ENCODE results near the gene SIRT4. TPM values are rescaled to one million over a fixed set of nuclear protein-coding genes. Genes with fewer than 3 reads are reported as not detected.
A peak's percentile ranks its signal among the peaks of the same experiment; 100 is the strongest.

SIRT4 gene
- total RNA-seq, 1 experiment from 2014 or later, result 2.8 TPM

DNA sequence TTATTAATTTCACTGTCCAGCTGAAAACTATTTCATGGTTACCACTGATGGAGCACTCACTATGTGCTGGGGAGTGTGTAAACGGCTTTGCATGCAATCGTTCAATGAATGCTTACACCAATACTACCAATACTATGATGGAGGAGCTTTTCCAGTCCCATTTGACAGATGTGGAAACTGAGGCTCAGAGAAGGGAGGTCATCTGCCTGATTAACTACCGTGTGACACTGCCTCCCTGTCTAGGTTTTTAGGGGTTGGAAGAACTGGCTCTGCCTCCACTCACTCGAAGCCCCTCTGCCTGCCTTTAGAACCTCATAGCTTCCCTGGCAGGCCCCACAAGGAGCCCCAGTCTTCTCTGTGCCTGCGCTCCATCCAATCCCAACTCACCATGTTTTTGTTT lies 55.0 kb downstream of the SIRT4 start (continued):
- TF ChIP-seq, protein P1, sequence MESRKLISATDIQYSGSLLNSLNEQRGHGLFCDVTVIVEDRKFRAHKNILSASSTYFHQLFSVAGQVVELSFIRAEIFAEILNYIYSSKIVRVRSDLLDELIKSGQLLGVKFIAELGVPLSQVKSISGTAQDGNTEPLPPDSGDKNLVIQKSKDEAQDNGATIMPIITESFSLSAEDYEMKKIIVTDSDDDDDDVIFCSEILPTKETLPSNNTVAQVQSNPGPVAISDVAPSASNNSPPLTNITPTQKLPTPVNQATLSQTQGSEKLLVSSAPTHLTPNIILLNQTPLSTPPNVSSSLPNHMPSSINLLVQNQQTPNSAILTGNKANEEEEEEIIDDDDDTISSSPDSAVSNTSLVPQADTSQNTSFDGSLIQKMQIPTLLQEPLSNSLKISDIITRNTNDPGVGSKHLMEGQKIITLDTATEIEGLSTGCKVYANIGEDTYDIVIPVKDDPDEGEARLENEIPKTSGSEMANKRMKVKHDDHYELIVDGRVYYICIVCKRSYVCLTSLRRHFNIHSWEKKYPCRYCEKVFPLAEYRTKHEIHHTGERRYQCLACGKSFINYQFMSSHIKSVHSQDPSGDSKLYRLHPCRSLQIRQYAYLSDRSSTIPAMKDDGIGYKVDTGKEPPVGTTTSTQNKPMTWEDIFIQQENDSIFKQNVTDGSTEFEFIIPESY (IDR thresholded peaks at IDR 0.05; ENCODE audit: extremely low read depth, insufficient replicate concordance, low read length), result no peak
- TF ChIP-seq CEBPB (IDR thresholded peaks at IDR 0.05; ENCODE audit: low read depth), result no peak
- TF ChIP-seq FOSL1 (IDR thresholded peaks at IDR 0.05; ENCODE audit: low read depth), result no peak
- no peak for TF ChIP-seq ZNF274 (IDR thresholded peaks at IDR 0.05; ENCODE audit: low read depth, low read length)
- no peak for TF ChIP-seq SP1 (IDR thresholded peaks at IDR 0.05; ENCODE audit: low read depth)
- no peak for TF ChIP-seq JUND (IDR thresholded peaks at IDR 0.05)
- TF ChIP-seq, protein P2, sequence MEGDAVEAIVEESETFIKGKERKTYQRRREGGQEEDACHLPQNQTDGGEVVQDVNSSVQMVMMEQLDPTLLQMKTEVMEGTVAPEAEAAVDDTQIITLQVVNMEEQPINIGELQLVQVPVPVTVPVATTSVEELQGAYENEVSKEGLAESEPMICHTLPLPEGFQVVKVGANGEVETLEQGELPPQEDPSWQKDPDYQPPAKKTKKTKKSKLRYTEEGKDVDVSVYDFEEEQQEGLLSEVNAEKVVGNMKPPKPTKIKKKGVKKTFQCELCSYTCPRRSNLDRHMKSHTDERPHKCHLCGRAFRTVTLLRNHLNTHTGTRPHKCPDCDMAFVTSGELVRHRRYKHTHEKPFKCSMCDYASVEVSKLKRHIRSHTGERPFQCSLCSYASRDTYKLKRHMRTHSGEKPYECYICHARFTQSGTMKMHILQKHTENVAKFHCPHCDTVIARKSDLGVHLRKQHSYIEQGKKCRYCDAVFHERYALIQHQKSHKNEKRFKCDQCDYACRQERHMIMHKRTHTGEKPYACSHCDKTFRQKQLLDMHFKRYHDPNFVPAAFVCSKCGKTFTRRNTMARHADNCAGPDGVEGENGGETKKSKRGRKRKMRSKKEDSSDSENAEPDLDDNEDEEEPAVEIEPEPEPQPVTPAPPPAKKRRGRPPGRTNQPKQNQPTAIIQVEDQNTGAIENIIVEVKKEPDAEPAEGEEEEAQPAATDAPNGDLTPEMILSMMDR (IDR thresholded peaks at IDR 0.05 in 2 of 3, conservative IDR thresholded peaks at IDR 0.05 in 1 of 3; ENCODE audit: borderline replicate concordance in 1 of 3, insufficient read depth in 1 of 3, low read depth in 2 of 3, low read length in 2 of 3), result no peak
- no peak for TF ChIP-seq ZFX (IDR thresholded peaks at IDR 0.05)
- no peak for TF ChIP-seq POLR2AphosphoS5 (IDR thresholded peaks at IDR 0.05; ENCODE audit: low read depth, low read length)

DNA sequence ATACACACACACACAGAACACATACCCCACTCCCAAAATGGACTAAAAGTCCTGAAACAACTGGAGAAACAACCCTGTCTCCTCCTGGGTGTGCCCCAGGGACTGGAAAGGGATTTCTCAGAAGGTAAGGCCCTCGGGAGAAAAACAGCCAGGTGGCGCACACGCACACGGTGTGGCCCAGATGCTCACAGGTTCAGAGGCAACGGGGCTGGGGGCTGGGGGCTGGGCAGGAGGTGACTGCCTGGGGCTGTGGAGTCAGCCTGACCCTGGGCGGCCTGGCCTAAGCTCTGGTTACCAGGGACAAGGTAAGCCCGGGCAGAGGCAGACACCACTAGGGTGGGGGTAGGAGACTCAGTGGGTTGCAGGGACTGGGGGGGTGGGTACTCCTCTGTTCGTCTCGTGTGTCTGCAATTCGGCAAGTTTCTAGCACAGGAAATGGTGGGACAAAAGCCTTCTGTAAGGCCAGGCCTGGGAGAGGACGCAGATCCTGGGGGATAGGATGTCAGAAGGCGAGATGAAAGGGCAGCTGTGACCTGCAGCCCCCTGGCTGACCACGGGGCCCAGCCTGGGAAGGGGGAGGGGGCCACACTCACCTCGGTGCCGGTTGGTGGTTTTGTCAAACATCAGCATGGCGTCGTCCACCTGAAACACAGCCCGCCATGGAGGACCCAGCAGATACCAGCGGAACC lies 56.4 kb downstream of the SIRT4 start:
- intact Hi-C loops (cut with micrococcal nuclease), result no loop called here
- BruUV-seq (replicated peaks), result no TSS peak
- H3K4me1 ChIP-seq (ENCODE audit: control insufficient read depth in 1 of 2, insufficient read depth in 2 of 2, low read length in 2 of 2), result peaks cover 0 to 6% of the 10 kb centered on the region in 2 experiments; a peak in 1 of 4 replicates
- ChIA-PET CTCF (no interaction called here), POLR2A (no interaction called here), RAD21 (ENCODE audit: low non-redundant PET in 1 of 2, low total read pairs in 2 of 2, uncharacterized antibody in 2 of 2, unreplicated experiment in 2 of 2) (no interaction called here)
- H3K4me2 ChIP-seq (ENCODE audit: low read length), result no peak overlapping the region
- H3K27me3 ChIP-seq (ENCODE audit: insufficient read depth, low read length), result no peaks in the 10 kb centered on the region
- H3K9me2 ChIP-seq (ENCODE audit: insufficient read depth), result no peaks in the 10 kb centered on the region
- H2AFZ ChIP-seq (ENCODE audit: low read depth, low read length, poor library complexity, severe bottlenecking), result no peak overlapping the region
- no peaks in the 10 kb centered on the region for H4K20me1 ChIP-seq (ENCODE audit: insufficient read depth)
- H3K9me3 ChIP-seq (ENCODE audit: control insufficient read depth in 1 of 2, insufficient read depth in 1 of 2, low read depth in 1 of 2, low read length in 2 of 2), result no peaks in the 10 kb centered on the region
- H3K79me2 ChIP-seq (ENCODE audit: insufficient read depth, low read length), result no peaks in the 10 kb centered on the region
- H3K27ac ChIP-seq (ENCODE audit: low read depth, low read length), result no peak overlapping the region; the same call in 1 of the 2 replicates
- DNase-seq (ENCODE audit: low read depth, low spot score) (no peak), ATAC-seq (no peak)
- no peak for TF ChIP-seq POLR2AphosphoS5 (IDR thresholded peaks at IDR 0.05; ENCODE audit: low read depth, low read length)
- TF ChIP-seq, protein P2 (IDR thresholded peaks at IDR 0.05 in 2 of 3, conservative IDR thresholded peaks at IDR 0.05 in 1 of 3; ENCODE audit: borderline replicate concordance in 1 of 3, insufficient read depth in 1 of 3, low read depth in 2 of 3, low read length in 2 of 3), result peak in 1 of 3 experiments; percentile 22; a peak in 1 of 6 replicates
- no peak overlapping the region for H3K9ac ChIP-seq (ENCODE audit: low read length)
- no peak overlapping the region for H3K4me3 ChIP-seq (replicated peaks in 1 of 2; ENCODE audit: low read depth in 1 of 2, low read length in 2 of 2)
- peaks cover 9 to 24% of the 10 kb centered on the region in 2 experiments for H3K36me3 ChIP-seq (ENCODE audit: control insufficient read depth in 1 of 2, insufficient read depth in 2 of 2, low read length in 2 of 2)

Data from HCT116 (cell line).